GM21529 (cell line): ENCODE measurements around the gene NUDT9.

Experiments
- ATAC-seq: cut with Tn5 transposase; IDR thresholded peaks from one replicate; pipeline ENCODE4 v1.9.1; 2021; ENCODE audit not compliant: unreplicated experiment

Gene NUDT9

GRCh38 chr4:87506974-87507701 is 84.8 kb downstream of the NUDT9 start:
- ATAC-seq, result no peak
